ENCODE data around the gene PIGS. TPM values are rescaled to one million over a fixed set of nuclear protein-coding genes. Genes with fewer than 3 reads are reported as not detected.

Gene PIGS
- total RNA-seq, 1 experiment from 2014 or later, result 45.8 TPM

DNA sequence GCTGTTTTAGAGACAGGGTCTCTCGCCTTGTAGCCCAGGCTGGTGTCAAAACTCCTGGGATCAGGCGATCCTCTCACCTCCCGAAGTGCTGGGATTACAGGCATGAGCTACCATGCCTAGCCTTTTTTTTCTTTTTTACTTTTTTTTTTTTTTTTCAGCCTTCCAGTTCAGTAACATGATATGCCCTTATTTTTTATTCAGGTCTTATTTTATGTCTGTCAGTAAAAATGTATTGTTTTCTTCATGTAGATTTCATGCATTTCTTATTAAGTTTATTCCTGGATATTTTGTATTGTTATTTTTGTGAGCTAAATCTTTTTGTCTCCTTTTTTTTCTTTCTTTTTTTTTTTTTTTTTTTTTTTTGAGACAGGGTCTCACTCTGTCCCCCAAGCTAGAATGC, 67.9 kb downstream of the PIGS start:
- ChIA-PET CTCF (no interaction called here), POLR2A (no interaction called here), RAD21 (ENCODE audit: low non-redundant PET in 1 of 2, low total read pairs in 2 of 2, uncharacterized antibody in 2 of 2, unreplicated experiment in 2 of 2) (no interaction called here)
- ATAC-seq (no peak), DNase-seq (ENCODE audit: low read depth, low spot score) (no peak)
- H3K9me2 ChIP-seq (ENCODE audit: insufficient read depth), result no peaks in the 10 kb centered on the region
- no peak overlapping the region for H2AFZ ChIP-seq (ENCODE audit: low read depth, low read length, poor library complexity, severe bottlenecking)
- intact Hi-C loops (cut with micrococcal nuclease), result no loop called here
- H4K20me1 ChIP-seq (ENCODE audit: insufficient read depth), result no peaks in the 10 kb centered on the region
- H3K4me1 ChIP-seq (ENCODE audit: control insufficient read depth in 1 of 2, insufficient read depth in 2 of 2, low read length in 2 of 2), result no peaks in the 10 kb centered on the region
- H3K36me3 ChIP-seq (ENCODE audit: control insufficient read depth in 1 of 2, insufficient read depth in 2 of 2, low read length in 2 of 2), result no peaks in the 10 kb centered on the region
- H3K4me2 ChIP-seq (ENCODE audit: low read length), result no peak overlapping the region
- no peak overlapping the region for H3K4me3 ChIP-seq (replicated peaks in 1 of 2; ENCODE audit: low read depth in 1 of 2, low read length in 2 of 2)
- no TSS peak for BruUV-seq (replicated peaks)
- H3K79me2 ChIP-seq (ENCODE audit: insufficient read depth, low read length), result no peaks in the 10 kb centered on the region
- TF ChIP-seq TCF7L2 (IDR thresholded peaks at IDR 0.05; ENCODE audit: borderline replicate concordance, extremely low read depth, insufficient read depth, insufficient read length), result no peak
- TF ChIP-seq, protein P1, sequence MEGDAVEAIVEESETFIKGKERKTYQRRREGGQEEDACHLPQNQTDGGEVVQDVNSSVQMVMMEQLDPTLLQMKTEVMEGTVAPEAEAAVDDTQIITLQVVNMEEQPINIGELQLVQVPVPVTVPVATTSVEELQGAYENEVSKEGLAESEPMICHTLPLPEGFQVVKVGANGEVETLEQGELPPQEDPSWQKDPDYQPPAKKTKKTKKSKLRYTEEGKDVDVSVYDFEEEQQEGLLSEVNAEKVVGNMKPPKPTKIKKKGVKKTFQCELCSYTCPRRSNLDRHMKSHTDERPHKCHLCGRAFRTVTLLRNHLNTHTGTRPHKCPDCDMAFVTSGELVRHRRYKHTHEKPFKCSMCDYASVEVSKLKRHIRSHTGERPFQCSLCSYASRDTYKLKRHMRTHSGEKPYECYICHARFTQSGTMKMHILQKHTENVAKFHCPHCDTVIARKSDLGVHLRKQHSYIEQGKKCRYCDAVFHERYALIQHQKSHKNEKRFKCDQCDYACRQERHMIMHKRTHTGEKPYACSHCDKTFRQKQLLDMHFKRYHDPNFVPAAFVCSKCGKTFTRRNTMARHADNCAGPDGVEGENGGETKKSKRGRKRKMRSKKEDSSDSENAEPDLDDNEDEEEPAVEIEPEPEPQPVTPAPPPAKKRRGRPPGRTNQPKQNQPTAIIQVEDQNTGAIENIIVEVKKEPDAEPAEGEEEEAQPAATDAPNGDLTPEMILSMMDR (IDR thresholded peaks at IDR 0.05 in 2 of 3, conservative IDR thresholded peaks at IDR 0.05 in 1 of 3; ENCODE audit: borderline replicate concordance in 1 of 3, insufficient read depth in 1 of 3, low read depth in 2 of 3, low read length in 2 of 3), result no peak
- no peak for TF ChIP-seq CEBPB (IDR thresholded peaks at IDR 0.05; ENCODE audit: low read depth)
- H3K27me3 ChIP-seq (ENCODE audit: insufficient read depth, low read length), result no peaks in the 10 kb centered on the region
- no peak overlapping the region for H3K27ac ChIP-seq (ENCODE audit: low read depth, low read length)
- H3K9ac ChIP-seq (ENCODE audit: low read length), result no peak overlapping the region
- no peaks in the 10 kb centered on the region for H3K9me3 ChIP-seq (ENCODE audit: control insufficient read depth in 1 of 2, insufficient read depth in 1 of 2, low read depth in 1 of 2, low read length in 2 of 2)

Other genes with a start within 250 kb of the PIGS start
- gene IFT20, start 236.1 kb downstream of the PIGS start, total RNA-seq (2021; ENCODE audit: unreplicated experiment), result 21.7 TPM
- 33.4 TPM for gene TNFAIP1, start 235.8 kb downstream of the PIGS start, total RNA-seq (2021; ENCODE audit: unreplicated experiment)
- gene POLDIP2, start 214.0 kb downstream of the PIGS start, total RNA-seq (2021; ENCODE audit: unreplicated experiment), result 78.0 TPM
- gene SEBOX, start 206.3 kb downstream of the PIGS start, total RNA-seq (2021; ENCODE audit: unreplicated experiment), result not detected
- gene VTN, start 201.2 kb downstream of the PIGS start, total RNA-seq (2021; ENCODE audit: unreplicated experiment), result 1.5 TPM
- gene SARM1, start 199.8 kb downstream of the PIGS start, total RNA-seq (2021; ENCODE audit: unreplicated experiment), result 1.3 TPM
- gene SLC46A1, start 165.3 kb downstream of the PIGS start, total RNA-seq (2021; ENCODE audit: unreplicated experiment), result 17.8 TPM
- gene SLC13A2, start 97.9 kb downstream of the PIGS start, total RNA-seq (2021; ENCODE audit: unreplicated experiment), result not detected
- gene FOXN1, start 65.2 kb downstream of the PIGS start, total RNA-seq (2021; ENCODE audit: unreplicated experiment), result not detected
- 43.2 TPM for gene UNC119, start 18.9 kb downstream of the PIGS start, total RNA-seq (2021; ENCODE audit: unreplicated experiment)
- gene ALDOC, start 5.4 kb upstream of the PIGS start, total RNA-seq (2021; ENCODE audit: unreplicated experiment), result 82.8 TPM
- gene SPAG5, start 27.5 kb upstream of the PIGS start, total RNA-seq (2021; ENCODE audit: unreplicated experiment), result 94.9 TPM
- gene RSKR, start 42.7 kb upstream of the PIGS start, total RNA-seq (2021; ENCODE audit: unreplicated experiment), result 18.9 TPM
- gene BLTP2, start 73.6 kb upstream of the PIGS start, total RNA-seq (2021; ENCODE audit: unreplicated experiment), result 140 TPM
- gene SDF2, start 90.4 kb upstream of the PIGS start, total RNA-seq (2021; ENCODE audit: unreplicated experiment), result 41.3 TPM
- gene SUPT6H, start 90.7 kb upstream of the PIGS start, total RNA-seq (2021; ENCODE audit: unreplicated experiment), result 62.1 TPM
- 0.96 TPM for gene PROCA1, start 140.4 kb upstream of the PIGS start, total RNA-seq (2021; ENCODE audit: unreplicated experiment)
- gene RAB34, start 146.3 kb upstream of the PIGS start, total RNA-seq (2021; ENCODE audit: unreplicated experiment), result 0.59 TPM
- gene RPL23A, start 148.5 kb upstream of the PIGS start, total RNA-seq (2021; ENCODE audit: unreplicated experiment), result 2,087 TPM
- gene TLCD1, start 154.7 kb upstream of the PIGS start, total RNA-seq (2021; ENCODE audit: unreplicated experiment), result 28.3 TPM
- gene NEK8, start 157.3 kb upstream of the PIGS start, total RNA-seq (2021; ENCODE audit: unreplicated experiment), result 7.0 TPM
- gene TRAF4, start 172.5 kb upstream of the PIGS start, total RNA-seq (2021; ENCODE audit: unreplicated experiment), result 127 TPM